ENCODE data around the gene KCTD3. TPM values are rescaled to one million over a fixed set of nuclear protein-coding genes. Genes with fewer than 3 reads are reported as not detected.

The KCTD3 gene
- total and polyA plus RNA-seq, 10 of the 15 experiments (the other 5 are each of a cell fraction or from before 2014, with no cell fraction given) = 3.6 to 19.8 (median 10.7) TPM

DNA sequence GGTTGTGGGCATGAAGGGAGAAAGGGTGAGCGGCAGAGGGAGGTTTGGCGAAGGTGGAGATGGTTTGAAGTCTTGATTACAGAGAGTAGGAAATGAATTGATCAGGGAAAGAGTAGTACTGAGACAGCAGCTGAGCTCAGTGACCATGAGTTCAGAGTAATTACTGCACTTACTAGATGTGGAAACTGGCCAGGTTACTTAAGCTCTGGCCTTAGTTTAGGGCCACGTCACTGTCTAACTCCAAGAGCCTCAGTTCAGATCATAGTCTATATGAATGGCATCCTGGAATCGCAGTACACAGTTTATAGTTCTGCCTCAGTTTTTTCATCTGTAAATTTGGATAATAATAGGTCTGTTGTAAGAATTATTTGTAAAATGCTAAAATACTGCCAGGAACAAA is 78.1 kb downstream of the KCTD3 start:
- Histone ChIP-seq H3K4me2 (ENCODE audit: control insufficient read depth, insufficient read depth) (no peak overlapping the region), H3K9me3 (replicated peaks; ENCODE audit: control insufficient read depth, insufficient read depth, low read length) (no peaks in the 10 kb centered on the region), H2AFZ (ENCODE audit: control insufficient read depth, low read depth, low read length) (no peak overlapping the region), H3K79me2 (ENCODE audit: control insufficient read depth, insufficient read depth, low read length) (no peaks in the 10 kb centered on the region), H3K4me1 (ENCODE audit: control insufficient read depth, insufficient read depth, low read length) (no peaks in the 10 kb centered on the region), H3K36me3 (ENCODE audit: control insufficient read depth in 2 of 2, insufficient read depth in 2 of 2, low read length in 1 of 2) (no peaks in the 10 kb centered on the region), H3K27ac (ENCODE audit: control insufficient read depth, insufficient read depth) (no peak overlapping the region), H3K4me3 (no peak overlapping the region), H3K9ac (ENCODE audit: control insufficient read depth, insufficient read depth, low read length) (no peak overlapping the region), H4K20me1 (ENCODE audit: control insufficient read depth, insufficient read depth) (no peaks in the 10 kb centered on the region), H3K27me3 (replicated peaks in 1 of 2; ENCODE audit: control insufficient read depth in 2 of 2, insufficient read depth in 2 of 2, low read length in 1 of 2) (no peaks in the 10 kb centered on the region)
- ATAC-seq (no peak; the same call in 2 of the 3 replicates), DNase-seq (ENCODE audit: low read depth, low spot score) (no peak), FAIRE-seq (no peak)
- 83% methylated on average over 4 of the region's 4 CpGs for WGBS (ENCODE audit: insufficient coverage, insufficient replicate concordance, low lambda C conversion rate, missing lambda C conversion rate)
- CTCF ChIA-PET = interaction anchor here (0.9 kb wide), 1 partner anchor 216 kb away, joined by 3 read pairs; no protein-coding TSS in a partner anchor
- SMC1A ChIA-PET (ENCODE audit: uncharacterized antibody, unreplicated experiment) = interaction anchor here (0.9 to 9.3 kb wide), 3 partner anchors 14 to 232 kb away, joined by 4 to 60 read pairs (median 4); no protein-coding TSS in a partner anchor
- in situ Hi-C loops (cut with MboI) (no loop called here), intact Hi-C loops (cut with micrococcal nuclease; ENCODE audit: unreplicated experiment) (no loop called here)
- no TSS peak for BruUV-seq (replicated peaks)
- POLR2A ChIA-PET = interaction anchor here (1.0 kb wide), 1 partner anchor 22 kb away, joined by 3 read pairs; no protein-coding TSS in a partner anchor
- no peak for TF ChIP-seq FOS (IDR thresholded peaks at IDR 0.05; ENCODE audit: borderline replicate concordance, extremely low read depth, insufficient read length)
- no peak for TF ChIP-seq YBX1 (IDR thresholded peaks at IDR 0.05)
- TF ChIP-seq RUNX3 (IDR thresholded peaks at IDR 0.05; ENCODE audit: low read length) = no peak
- RAD21 ChIA-PET (ENCODE audit: unreplicated experiment) = no interaction called here

DNA sequence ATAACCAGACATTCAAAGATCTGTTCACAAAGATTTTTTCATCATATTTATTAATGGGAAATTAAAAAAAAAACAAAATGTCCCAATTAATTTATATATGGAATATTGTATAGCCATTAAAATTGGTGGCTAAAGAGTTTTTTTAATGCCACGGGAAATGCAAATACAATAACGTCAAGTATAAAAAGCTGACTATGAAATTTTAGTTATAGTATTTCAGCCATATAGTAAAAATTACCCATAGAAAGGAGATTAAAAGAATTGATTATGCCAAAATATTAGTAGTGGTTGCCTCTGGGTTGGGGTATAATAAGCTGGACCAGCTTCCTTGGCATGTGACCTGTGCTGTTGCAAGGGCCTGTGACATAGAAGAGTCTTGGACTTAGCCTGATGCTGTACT is 78.8 kb downstream of the KCTD3 start:
- ChIA-PET POLR2A (interaction anchor here (1.0 kb wide), 1 partner anchor 23 kb away, joined by 3 read pairs; no protein-coding TSS in a partner anchor), CTCF (no interaction called here), SMC1A (ENCODE audit: uncharacterized antibody, unreplicated experiment) (interaction anchor here (1.4 to 9.3 kb wide), 4 partner anchors 10 to 21 kb away, joined by 4 to 60 read pairs (median 4); no protein-coding TSS in a partner anchor), RAD21 (ENCODE audit: unreplicated experiment) (no interaction called here)
- BruUV-seq (replicated peaks) = no TSS peak
- FAIRE-seq (no peak), DNase-seq (ENCODE audit: low read depth, low spot score) (no peak), ATAC-seq (no peak)
- Histone ChIP-seq H4K20me1 (ENCODE audit: control insufficient read depth, insufficient read depth) (no peaks in the 10 kb centered on the region), H2AFZ (ENCODE audit: control insufficient read depth, low read depth, low read length) (no peak overlapping the region), H3K36me3 (ENCODE audit: control insufficient read depth in 2 of 2, insufficient read depth in 2 of 2, low read length in 1 of 2) (no peaks in the 10 kb centered on the region), H3K4me3 (no peak overlapping the region), H3K4me2 (ENCODE audit: control insufficient read depth, insufficient read depth) (no peak overlapping the region), H3K9ac (ENCODE audit: control insufficient read depth, insufficient read depth, low read length) (no peak overlapping the region), H3K79me2 (ENCODE audit: control insufficient read depth, insufficient read depth, low read length) (no peaks in the 10 kb centered on the region), H3K9me3 (replicated peaks; ENCODE audit: control insufficient read depth, insufficient read depth, low read length) (no peaks in the 10 kb centered on the region), H3K27ac (ENCODE audit: control insufficient read depth, insufficient read depth) (no peak overlapping the region), H3K27me3 (replicated peaks in 1 of 2; ENCODE audit: control insufficient read depth in 2 of 2, insufficient read depth in 2 of 2, low read length in 1 of 2) (no peaks in the 10 kb centered on the region), H3K4me1 (ENCODE audit: control insufficient read depth, insufficient read depth, low read length) (no peaks in the 10 kb centered on the region)
- intact Hi-C loops (cut with micrococcal nuclease; ENCODE audit: unreplicated experiment) = no loop called here
- WGBS (ENCODE audit: insufficient coverage, insufficient replicate concordance, low lambda C conversion rate, missing lambda C conversion rate) = 100% methylated on average over 2 of the region's 2 CpGs
- in situ Hi-C loops (cut with MboI) = no loop called here
- TF ChIP-seq, protein P1, sequence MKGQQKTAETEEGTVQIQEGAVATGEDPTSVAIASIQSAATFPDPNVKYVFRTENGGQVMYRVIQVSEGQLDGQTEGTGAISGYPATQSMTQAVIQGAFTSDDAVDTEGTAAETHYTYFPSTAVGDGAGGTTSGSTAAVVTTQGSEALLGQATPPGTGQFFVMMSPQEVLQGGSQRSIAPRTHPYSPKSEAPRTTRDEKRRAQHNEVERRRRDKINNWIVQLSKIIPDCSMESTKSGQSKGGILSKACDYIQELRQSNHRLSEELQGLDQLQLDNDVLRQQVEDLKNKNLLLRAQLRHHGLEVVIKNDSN (IDR thresholded peaks at IDR 0.05; ENCODE audit: borderline replicate concordance, extremely low read length, insufficient read depth, low read depth, low read length) = no peak
- TF ChIP-seq GABPA (IDR thresholded peaks at IDR 0.05; ENCODE audit: low read depth) (no peak), TBL1XR1 (IDR thresholded peaks at IDR 0.05; ENCODE audit: low read depth, low read length) (no peak), ASH2L (IDR thresholded peaks at IDR 0.05; ENCODE audit: borderline replicate concordance, low read depth) (no peak), HDGF (IDR thresholded peaks at IDR 0.05) (no peak), CBFB (IDR thresholded peaks at IDR 0.05; ENCODE audit: low read depth) (no peak)
- TF ChIP-seq, protein P2, sequence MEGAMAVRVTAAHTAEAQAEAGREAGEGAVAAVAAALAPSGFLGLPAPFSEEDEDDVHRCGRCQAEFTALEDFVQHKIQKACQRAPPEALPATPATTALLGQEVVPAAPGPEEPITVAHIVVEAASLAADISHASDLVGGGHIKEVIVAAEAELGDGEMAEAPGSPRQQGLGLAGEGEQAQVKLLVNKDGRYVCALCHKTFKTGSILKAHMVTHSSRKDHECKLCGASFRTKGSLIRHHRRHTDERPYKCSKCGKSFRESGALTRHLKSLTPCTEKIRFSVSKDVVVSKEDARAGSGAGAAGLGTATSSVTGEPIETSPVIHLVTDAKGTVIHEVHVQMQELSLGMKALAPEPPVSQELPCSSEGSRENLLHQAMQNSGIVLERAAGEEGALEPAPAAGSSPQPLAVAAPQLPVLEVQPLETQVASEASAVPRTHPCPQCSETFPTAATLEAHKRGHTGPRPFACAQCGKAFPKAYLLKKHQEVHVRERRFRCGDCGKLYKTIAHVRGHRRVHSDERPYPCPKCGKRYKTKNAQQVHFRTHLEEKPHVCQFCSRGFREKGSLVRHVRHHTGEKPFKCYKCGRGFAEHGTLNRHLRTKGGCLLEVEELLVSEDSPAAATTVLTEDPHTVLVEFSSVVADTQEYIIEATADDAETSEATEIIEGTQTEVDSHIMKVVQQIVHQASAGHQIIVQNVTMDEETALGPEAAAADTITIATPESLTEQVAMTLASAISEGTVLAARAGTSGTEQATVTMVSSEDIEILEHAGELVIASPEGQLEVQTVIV (IDR thresholded peaks at IDR 0.05; ENCODE audit: borderline replicate concordance, partially characterized antibody) = no peak
- TF ChIP-seq, protein P3, sequence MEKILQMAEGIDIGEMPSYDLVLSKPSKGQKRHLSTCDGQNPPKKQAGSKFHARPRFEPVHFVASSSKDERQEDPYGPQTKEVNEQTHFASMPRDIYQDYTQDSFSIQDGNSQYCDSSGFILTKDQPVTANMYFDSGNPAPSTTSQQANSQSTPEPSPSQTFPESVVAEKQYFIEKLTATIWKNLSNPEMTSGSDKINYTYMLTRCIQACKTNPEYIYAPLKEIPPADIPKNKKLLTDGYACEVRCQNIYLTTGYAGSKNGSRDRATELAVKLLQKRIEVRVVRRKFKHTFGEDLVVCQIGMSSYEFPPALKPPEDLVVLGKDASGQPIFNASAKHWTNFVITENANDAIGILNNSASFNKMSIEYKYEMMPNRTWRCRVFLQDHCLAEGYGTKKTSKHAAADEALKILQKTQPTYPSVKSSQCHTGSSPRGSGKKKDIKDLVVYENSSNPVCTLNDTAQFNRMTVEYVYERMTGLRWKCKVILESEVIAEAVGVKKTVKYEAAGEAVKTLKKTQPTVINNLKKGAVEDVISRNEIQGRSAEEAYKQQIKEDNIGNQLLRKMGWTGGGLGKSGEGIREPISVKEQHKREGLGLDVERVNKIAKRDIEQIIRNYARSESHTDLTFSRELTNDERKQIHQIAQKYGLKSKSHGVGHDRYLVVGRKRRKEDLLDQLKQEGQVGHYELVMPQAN (conservative IDR thresholded peaks at IDR 0.05) = no peak
